ENCODE data around the gene IL17B.

Gene IL17B

DNA sequence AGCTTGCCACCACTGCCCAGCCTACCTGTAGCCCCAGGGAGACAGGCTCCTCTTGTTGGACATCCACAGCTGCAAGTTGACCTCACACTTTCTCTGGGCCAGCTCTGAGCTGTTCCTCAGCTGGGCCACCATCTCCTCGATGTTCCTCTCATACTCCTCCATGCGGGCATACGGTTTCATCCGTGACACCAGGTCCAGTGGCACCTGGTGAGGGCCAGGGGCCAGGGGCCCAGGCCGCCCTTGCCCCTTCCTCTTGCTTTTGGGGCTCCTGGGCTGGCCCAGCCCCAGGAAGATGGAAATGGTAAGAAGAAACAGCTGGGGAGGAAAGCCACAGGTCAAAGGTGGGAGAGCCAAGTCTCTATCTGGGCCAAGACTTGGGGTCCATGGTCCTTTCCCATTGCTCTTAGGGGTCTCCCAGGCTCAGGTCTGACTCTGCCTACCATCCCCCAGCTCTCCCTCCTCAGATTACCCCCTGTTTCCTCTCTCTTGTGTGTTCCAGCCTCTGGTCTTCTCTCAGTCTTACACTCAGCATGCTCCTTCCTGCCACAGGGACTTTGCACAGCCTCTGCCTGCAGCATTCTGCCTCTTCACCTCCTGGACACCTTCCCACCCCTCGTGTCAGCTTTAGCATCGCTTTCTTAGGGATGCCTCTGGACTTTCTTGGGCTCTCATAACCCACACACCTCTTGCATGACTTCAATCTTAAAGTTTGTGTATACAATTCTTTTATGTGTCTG, 2.2 kb downstream of the IL17B start:
- Histone ChIP-seq H3K9ac (ENCODE audit: low read length) (no peak overlapping the region), H3K36me3 (ENCODE audit: control insufficient read depth, insufficient read depth, low read length) (no peaks in the 10 kb centered on the region), H3K4me1 (ENCODE audit: control insufficient read depth, insufficient read depth, low read length) (peaks cover 4% of the 10 kb centered on the region), H3K9me3 (ENCODE audit: control insufficient read depth, low read length) (no peaks in the 10 kb centered on the region), H3K4me3 (ENCODE audit: low read length) (no peak overlapping the region), H3K27me3 (ENCODE audit: control insufficient read depth, insufficient read depth, low read length) (no peaks in the 10 kb centered on the region)

- no peak overlapping the region for H3K9ac ChIP-seq (ENCODE audit: low read length)
- H3K36me3 ChIP-seq (ENCODE audit: control insufficient read depth, insufficient read depth, low read length), result no peaks in the 10 kb centered on the region
- H3K4me3 ChIP-seq (ENCODE audit: low read length), result no peak overlapping the region
- no peaks in the 10 kb centered on the region for H3K9me3 ChIP-seq (ENCODE audit: control insufficient read depth, low read length)
- H3K27me3 ChIP-seq (ENCODE audit: control insufficient read depth, insufficient read depth, low read length), result no peaks in the 10 kb centered on the region
- no peaks in the 10 kb centered on the region for H3K4me1 ChIP-seq (ENCODE audit: control insufficient read depth, insufficient read depth, low read length)
Observed at GRCh38 chr5:149376104-149376503, 3.0 kb downstream of the IL17B start.

- no peaks in the 10 kb centered on the region for H3K27me3 ChIP-seq (ENCODE audit: control insufficient read depth, insufficient read depth, low read length)
- no peak overlapping the region for H3K9ac ChIP-seq (ENCODE audit: low read length)
- no peaks in the 10 kb centered on the region for H3K36me3 ChIP-seq (ENCODE audit: control insufficient read depth, insufficient read depth, low read length)
- no peaks in the 10 kb centered on the region for H3K9me3 ChIP-seq (ENCODE audit: control insufficient read depth, low read length)
- H3K4me1 ChIP-seq (ENCODE audit: control insufficient read depth, insufficient read depth, low read length), result no peaks in the 10 kb centered on the region
- no peak overlapping the region for H3K4me3 ChIP-seq (ENCODE audit: low read length)
Observed at GRCh38 chr5:149375434-149375833, 3.7 kb downstream of the IL17B start.

- Histone ChIP-seq H3K4me1 (ENCODE audit: control insufficient read depth, insufficient read depth, low read length) (no peaks in the 10 kb centered on the region), H3K36me3 (ENCODE audit: control insufficient read depth, insufficient read depth, low read length) (no peaks in the 10 kb centered on the region), H3K9ac (ENCODE audit: low read length) (no peak overlapping the region), H3K9me3 (ENCODE audit: control insufficient read depth, low read length) (no peaks in the 10 kb centered on the region), H3K27me3 (ENCODE audit: control insufficient read depth, insufficient read depth, low read length) (no peaks in the 10 kb centered on the region), H3K4me3 (ENCODE audit: low read length) (no peak overlapping the region)
Observed at GRCh38 chr5:149374801-149375200, 4.3 kb downstream of the IL17B start.

GRCh38 chr5:149374303-149374702, 4.8 kb downstream of the IL17B start:
- H3K27me3 ChIP-seq (ENCODE audit: control insufficient read depth, insufficient read depth, low read length), result no peaks in the 10 kb centered on the region
- H3K9me3 ChIP-seq (ENCODE audit: control insufficient read depth, low read length), result no peaks in the 10 kb centered on the region
- no peaks in the 10 kb centered on the region for H3K4me1 ChIP-seq (ENCODE audit: control insufficient read depth, insufficient read depth, low read length)
- no peaks in the 10 kb centered on the region for H3K36me3 ChIP-seq (ENCODE audit: control insufficient read depth, insufficient read depth, low read length)
- no peak overlapping the region for H3K4me3 ChIP-seq (ENCODE audit: low read length)
- H3K9ac ChIP-seq (ENCODE audit: low read length), result no peak overlapping the region

DNA sequence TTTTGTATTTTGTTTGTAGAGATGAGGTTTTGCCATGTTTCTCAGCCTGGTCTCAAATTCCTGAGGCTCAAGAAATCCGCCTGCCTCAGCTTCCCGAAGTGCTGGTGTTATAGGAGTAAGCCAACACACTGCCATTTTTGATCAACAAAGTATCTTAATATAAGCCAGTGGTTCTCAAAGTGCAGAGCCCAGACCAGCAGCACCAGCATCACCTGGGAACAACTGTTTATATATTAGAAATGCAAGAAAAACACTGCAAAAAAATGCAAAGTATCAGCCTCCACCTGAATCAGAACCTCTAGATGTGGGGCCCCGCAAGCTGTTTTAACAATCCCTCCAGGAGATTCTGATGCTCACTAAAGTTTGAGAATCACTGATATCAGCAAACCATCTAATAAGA, 6.2 kb downstream of the IL17B start:
- Histone ChIP-seq H3K4me1 (ENCODE audit: control insufficient read depth, insufficient read depth, low read length) (no peaks in the 10 kb centered on the region), H3K9ac (ENCODE audit: low read length) (no peak overlapping the region), H3K9me3 (ENCODE audit: control insufficient read depth, low read length) (no peaks in the 10 kb centered on the region)

DNA sequence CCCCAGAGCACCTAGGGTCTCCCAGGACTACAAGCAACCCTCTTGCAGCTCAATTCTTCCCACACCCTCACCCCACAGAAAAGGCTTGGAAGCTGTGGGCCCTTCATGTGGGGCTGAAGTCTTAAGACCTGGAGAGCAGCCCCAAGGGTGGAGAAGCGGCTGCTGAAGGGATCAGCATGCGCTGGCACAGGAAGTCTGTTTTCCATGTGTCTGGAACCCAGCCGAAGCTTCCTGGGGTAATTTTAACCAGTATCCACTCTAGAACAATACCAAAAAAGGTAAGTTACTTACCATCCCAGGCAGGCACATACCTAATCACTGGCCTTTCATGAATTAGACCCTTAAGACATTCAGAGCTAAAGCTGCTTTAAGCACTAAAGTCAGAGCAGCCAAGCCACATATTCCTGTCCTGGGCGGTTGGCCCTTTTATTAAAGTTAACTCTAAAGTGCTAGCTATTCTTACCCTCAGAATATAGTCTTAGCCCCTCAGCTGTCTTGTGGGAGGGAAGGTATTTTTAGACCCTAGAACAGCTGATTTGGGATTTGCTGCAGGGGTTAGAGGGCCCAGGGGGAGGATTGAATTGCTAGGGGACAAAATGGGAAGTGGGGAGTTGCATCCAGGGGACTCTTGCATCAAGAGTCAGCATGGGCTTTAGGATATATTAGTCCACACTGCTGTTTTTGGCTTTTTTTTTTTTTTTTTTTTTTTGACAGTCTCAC, 6.9 kb downstream of the IL17B start:
- H3K4me3 ChIP-seq (ENCODE audit: low read length), result no peak overlapping the region
- no peaks in the 10 kb centered on the region for H3K27me3 ChIP-seq (ENCODE audit: control insufficient read depth, insufficient read depth, low read length)
- H3K4me1 ChIP-seq (ENCODE audit: control insufficient read depth, insufficient read depth, low read length), result peaks cover 6% of the 10 kb centered on the region
- no peaks in the 10 kb centered on the region for H3K9me3 ChIP-seq (ENCODE audit: control insufficient read depth, low read length)
- no peaks in the 10 kb centered on the region for H3K36me3 ChIP-seq (ENCODE audit: control insufficient read depth, insufficient read depth, low read length)
- no peak overlapping the region for H3K9ac ChIP-seq (ENCODE audit: low read length)

More for the DNA sequence above, 6.2 kb downstream of the IL17B start:
- Histone ChIP-seq H3K4me3 (ENCODE audit: low read length) (no peak overlapping the region), H3K36me3 (ENCODE audit: control insufficient read depth, insufficient read depth, low read length) (no peaks in the 10 kb centered on the region), H3K27me3 (ENCODE audit: control insufficient read depth, insufficient read depth, low read length) (no peaks in the 10 kb centered on the region)

DNA sequence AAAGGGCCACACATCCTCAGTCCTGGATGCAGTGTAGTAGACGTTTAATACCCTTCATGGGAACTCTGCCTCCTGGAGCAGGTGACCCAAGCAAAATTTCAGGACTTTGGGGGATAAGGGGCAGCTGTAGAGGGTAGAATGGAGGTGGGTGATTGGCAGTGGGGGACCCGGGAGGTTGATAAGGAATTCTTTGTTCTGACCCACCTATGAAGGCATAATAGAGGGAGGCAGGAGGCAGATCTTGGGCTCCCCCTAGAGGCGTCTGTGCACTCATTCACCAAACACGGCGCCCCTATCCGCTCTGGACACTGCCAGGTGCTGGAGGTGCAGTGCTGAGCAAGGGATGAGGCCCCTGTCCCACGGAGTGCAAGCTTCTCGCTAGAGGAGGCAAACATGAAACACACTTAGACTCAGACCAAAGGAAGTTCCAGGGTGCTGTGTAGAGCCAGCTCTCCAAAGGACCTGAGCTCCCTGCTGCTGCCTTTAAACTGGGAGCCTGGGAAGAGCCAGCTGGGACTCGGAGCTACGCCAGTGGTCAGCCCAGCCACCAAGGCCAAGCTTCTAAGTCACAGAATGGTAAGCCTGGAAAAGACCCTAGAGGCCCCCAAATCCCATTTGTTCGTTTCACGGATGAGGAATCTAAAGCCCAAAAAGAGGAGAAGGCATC, 7.7 kb downstream of the IL17B start:
- Histone ChIP-seq H3K9ac (ENCODE audit: low read length) (no peak overlapping the region), H3K36me3 (ENCODE audit: control insufficient read depth, insufficient read depth, low read length) (no peaks in the 10 kb centered on the region), H3K27me3 (ENCODE audit: control insufficient read depth, insufficient read depth, low read length) (no peaks in the 10 kb centered on the region), H3K4me3 (ENCODE audit: low read length) (no peak overlapping the region), H3K4me1 (ENCODE audit: control insufficient read depth, insufficient read depth, low read length) (peaks cover 9% of the 10 kb centered on the region), H3K9me3 (ENCODE audit: control insufficient read depth, low read length) (no peaks in the 10 kb centered on the region)

DNA sequence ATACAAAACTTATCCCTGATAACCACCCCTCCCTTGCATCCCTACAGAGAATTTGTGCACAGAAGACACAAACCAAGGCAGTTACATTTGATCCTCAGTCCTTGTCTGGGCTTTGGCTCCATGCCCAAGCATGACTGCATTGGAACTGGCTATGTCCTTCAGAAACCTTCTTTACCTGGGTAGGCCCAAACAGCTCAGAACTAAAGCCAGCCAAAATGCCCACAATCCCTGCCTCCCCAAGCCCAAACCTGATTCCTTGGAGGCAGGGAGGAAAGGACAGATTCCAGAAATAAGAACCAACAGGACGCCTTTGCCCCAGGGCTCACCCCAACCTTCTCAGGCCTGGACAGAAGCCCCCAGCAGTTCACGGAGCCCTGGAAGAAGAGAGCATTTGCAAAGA, 8.2 kb downstream of the IL17B start:
- Histone ChIP-seq H3K36me3 (ENCODE audit: control insufficient read depth, insufficient read depth, low read length) (no peaks in the 10 kb centered on the region), H3K4me1 (ENCODE audit: control insufficient read depth, insufficient read depth, low read length) (peaks cover 9% of the 10 kb centered on the region)

DNA sequence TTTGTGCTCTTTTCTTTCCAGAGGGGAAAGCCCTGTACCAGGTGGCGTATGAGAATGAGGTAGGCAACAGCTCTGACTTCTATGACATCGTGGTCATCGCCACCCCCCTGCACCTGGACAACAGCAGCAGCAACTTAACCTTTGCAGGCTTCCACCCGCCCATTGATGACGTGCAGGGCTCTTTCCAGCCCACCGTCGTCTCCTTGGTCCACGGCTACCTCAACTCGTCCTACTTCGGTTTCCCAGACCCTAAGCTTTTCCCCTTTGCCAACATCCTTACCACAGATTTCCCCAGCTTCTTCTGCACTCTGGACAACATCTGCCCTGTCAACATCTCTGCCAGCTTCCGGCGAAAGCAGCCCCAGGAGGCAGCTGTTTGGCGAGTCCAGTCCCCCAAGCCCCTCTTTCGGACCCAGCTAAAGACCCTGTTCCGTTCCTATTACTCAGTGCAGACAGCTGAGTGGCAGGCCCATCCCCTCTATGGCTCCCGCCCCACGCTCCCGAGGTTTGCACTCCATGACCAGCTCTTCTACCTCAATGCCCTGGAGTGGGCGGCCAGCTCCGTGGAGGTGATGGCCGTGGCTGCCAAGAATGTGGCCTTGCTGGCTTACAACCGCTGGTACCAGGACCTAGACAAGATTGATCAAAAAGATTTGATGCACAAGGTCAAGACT, 11.0 kb downstream of the IL17B start:
- no peak overlapping the region for H3K4me3 ChIP-seq (ENCODE audit: low read length)
- no peaks in the 10 kb centered on the region for H3K36me3 ChIP-seq (ENCODE audit: control insufficient read depth, insufficient read depth, low read length)
- H3K4me1 ChIP-seq (ENCODE audit: control insufficient read depth, insufficient read depth, low read length), result peaks cover 9% of the 10 kb centered on the region
- H3K9me3 ChIP-seq (ENCODE audit: control insufficient read depth, low read length), result no peaks in the 10 kb centered on the region
- H3K27me3 ChIP-seq (ENCODE audit: control insufficient read depth, insufficient read depth, low read length), result no peaks in the 10 kb centered on the region
- H3K9ac ChIP-seq (ENCODE audit: low read length), result no peak overlapping the region

More for the DNA sequence above, 8.2 kb downstream of the IL17B start:
- Histone ChIP-seq H3K9ac (ENCODE audit: low read length) (no peak overlapping the region), H3K4me3 (ENCODE audit: low read length) (no peak overlapping the region), H3K27me3 (ENCODE audit: control insufficient read depth, insufficient read depth, low read length) (no peaks in the 10 kb centered on the region), H3K9me3 (ENCODE audit: control insufficient read depth, low read length) (no peaks in the 10 kb centered on the region)

- Histone ChIP-seq H3K9me3 (ENCODE audit: control insufficient read depth, low read length) (no peaks in the 10 kb centered on the region), H3K4me1 (ENCODE audit: control insufficient read depth, insufficient read depth, low read length) (peaks cover 9% of the 10 kb centered on the region), H3K9ac (ENCODE audit: low read length) (no peak overlapping the region), H3K36me3 (ENCODE audit: control insufficient read depth, insufficient read depth, low read length) (no peaks in the 10 kb centered on the region), H3K27me3 (ENCODE audit: control insufficient read depth, insufficient read depth, low read length) (no peaks in the 10 kb centered on the region), H3K4me3 (ENCODE audit: low read length) (no peak overlapping the region)
Observed at GRCh38 chr5:149367249-149367971, 11.7 kb downstream of the IL17B start.
